Colonic mucosa (tissue), 4 donors: ENCODE results near the gene ALG1L2. TPM values are rescaled to one million over a fixed set of nuclear protein-coding genes. Genes with fewer than 3 reads are reported as not detected.
"Not testable (repeated sequence)": the region's sequence is repeated elsewhere in the genome, so short reads cannot be mapped to it uniquely, and the experiment has no call there.

ENCODE experiments used
- DNase-seq: peaks from one replicate; pipeline ENCODE4 v3.0.0-alpha.2; 2020
- H3K27ac ChIP-seq: fragments of 200-600 bp; one replicate; pipeline ENCODE4 v1.8.0; 2021
- H3K27me3 ChIP-seq: fragments of 200-600 bp; one replicate; pipeline ENCODE4 v1.8.0; 2021
- H3K36me3 ChIP-seq: fragments of 200-600 bp; one replicate; pipeline ENCODE4 v1.8.0; 2021
- H3K4me1 ChIP-seq: fragments of 200-600 bp; one replicate; pipeline ENCODE4 v1.8.0; 2021; ENCODE audit warnings: mild to moderate bottlenecking
- H3K4me3 ChIP-seq: fragments of 200-600 bp; one replicate; pipeline ENCODE4 v1.8.0; 2021
- H3K9ac ChIP-seq, 2 donors: one replicate each; pipeline ENCODE4 v1.7.0; 2013; ENCODE audit warnings: control low read depth in 2 of 2, low read depth in 2 of 2, low read length in 2 of 2
- H3K9me3 ChIP-seq: fragments of 200-600 bp; one replicate; pipeline ENCODE4 v1.8.0; 2021
- CTCF ChIP-seq: fragments of 200-600 bp; IDR thresholded peaks from one replicate; pipeline ENCODE4 v1.8.0; 2022; ENCODE audit warnings: antibody characterized with exemption, mild to moderate bottlenecking
- intact Hi-C: fragments of 100-400 bp; cut with DNase I; formaldehyde crosslinking; loops from one replicate; pipeline ENCODE4 v1.14.1; 2022
- total RNA-seq, 2 donors: library from RNA; stranded (reverse); fragmentation: NEBNext Ultra II Directional in 1 of 2; extraction: Animal tissue kit (Norgen Biotek cat#: 25700) in 1 of 2; gene quantifications; one replicate each; pipeline ENCODE4 v1.2.1, GENCODE V29; 2021
- donor health status: healthy.
- donor health status: DM: no; HTN: no; CAD: no.
- donor health status: DM: no; HTN: no; CAD: no.

The ALG1L2 gene
- total RNA-seq, 2 donors from 2014 or later: 1.6 TPM; not detected in 1

- Histone ChIP-seq H3K36me3 (no peaks in the 10 kb centered on the region), H3K27ac (peak overlapping the region; percentile 32), H3K4me3 (peak overlapping the region; percentile 78), H3K9ac (peak overlapping the region; percentile 34 to 51), H3K9me3 (no peaks in the 10 kb centered on the region), H3K4me1 (no peaks in the 10 kb centered on the region), H3K27me3 (no peaks in the 10 kb centered on the region)
- TF ChIP-seq CTCF: no peak
- DNase-seq: peak; percentile 100
- intact Hi-C loops: no loop called here
Measured at GRCh38 chr3:130111185-130111864, 29.7 kb downstream of the ALG1L2 start.

- H3K4me1 ChIP-seq, H3K36me3 ChIP-seq, H3K9me3 ChIP-seq, intact Hi-C loops, H3K27me3 ChIP-seq: not testable (repeated sequence)
- DNase-seq: peak; percentile 100
- Histone ChIP-seq H3K4me3 (peak overlapping the region; percentile 47), H3K27ac (peak overlapping the region; percentile 70), H3K9ac (peak overlapping the region; percentile 51 to 55)
Measured at GRCh38 chr3:130111865-130112747, 30.5 kb downstream of the ALG1L2 start.

- H3K36me3 ChIP-seq, H3K4me1 ChIP-seq, H3K27me3 ChIP-seq, intact Hi-C loops, H3K9me3 ChIP-seq: not testable (repeated sequence)
- H3K4me3 ChIP-seq: peak overlapping the region; percentile 47
- H3K9ac ChIP-seq: peak overlapping the region; percentile 51 to 55
- H3K27ac ChIP-seq: peak overlapping the region; percentile 70
- DNase-seq: peak; percentile 31
Measured at GRCh38 chr3:130112748-130113073, 31.1 kb downstream of the ALG1L2 start.

GRCh38 chr3:130115400-130115799 lies 33.8 kb downstream of the ALG1L2 start:
- intact Hi-C loops, H3K27ac ChIP-seq, H3K4me3 ChIP-seq, H3K36me3 ChIP-seq, H3K9me3 ChIP-seq, H3K4me1 ChIP-seq, DNase-seq, H3K27me3 ChIP-seq, H3K9ac ChIP-seq: not testable (repeated sequence)

- Histone ChIP-seq H3K4me1 (no peaks in the 10 kb centered on the region), H3K4me3 (no peak overlapping the region), H3K27me3 (no peaks in the 10 kb centered on the region), H3K9me3 (no peaks in the 10 kb centered on the region), H3K36me3 (no peaks in the 10 kb centered on the region), H3K27ac (no peak overlapping the region), H3K9ac (no peak overlapping the region)
- DNase-seq: no peak
- TF ChIP-seq CTCF: no peak
- intact Hi-C loops: no loop called here
Measured at GRCh38 chr3:130117933-130118332, 36.3 kb downstream of the ALG1L2 start.

- H3K9ac ChIP-seq, H3K4me3 ChIP-seq, intact Hi-C loops, H3K36me3 ChIP-seq, DNase-seq, H3K9me3 ChIP-seq, H3K27me3 ChIP-seq, H3K27ac ChIP-seq, H3K4me1 ChIP-seq: not testable (repeated sequence)
Measured at GRCh38 chr3:130119824-130120223, 38.2 kb downstream of the ALG1L2 start.

- H3K4me1 ChIP-seq, DNase-seq, H3K9me3 ChIP-seq, H3K4me3 ChIP-seq, intact Hi-C loops, H3K27me3 ChIP-seq, H3K27ac ChIP-seq, H3K9ac ChIP-seq, H3K36me3 ChIP-seq: not testable (repeated sequence)
Measured at GRCh38 chr3:130120291-130120690, 38.7 kb downstream of the ALG1L2 start.

GRCh38 chr3:130122891-130123775 lies 41.5 kb downstream of the ALG1L2 start:
- H3K9ac ChIP-seq, H3K4me3 ChIP-seq, H3K4me1 ChIP-seq, H3K9me3 ChIP-seq, H3K27ac ChIP-seq, intact Hi-C loops, DNase-seq, H3K36me3 ChIP-seq, H3K27me3 ChIP-seq: not testable (repeated sequence)

- DNase-seq: not testable (repeated sequence)
Measured at GRCh38 chr3:130125406-130125805, 43.8 kb downstream of the ALG1L2 start.

GRCh38 chr3:130136337-130136736 lies 54.7 kb downstream of the ALG1L2 start:
- H3K4me1 ChIP-seq, H3K9me3 ChIP-seq, H3K4me3 ChIP-seq, H3K9ac ChIP-seq, H3K36me3 ChIP-seq, H3K27ac ChIP-seq, DNase-seq, intact Hi-C loops, H3K27me3 ChIP-seq: not testable (repeated sequence)

More at GRCh38 chr3:130125406-130125805, 43.8 kb downstream of the ALG1L2 start:
- H3K36me3 ChIP-seq, intact Hi-C loops, H3K27ac ChIP-seq, H3K9me3 ChIP-seq, H3K9ac ChIP-seq, H3K4me3 ChIP-seq, H3K27me3 ChIP-seq, H3K4me1 ChIP-seq: not testable (repeated sequence)

GRCh38 chr3:130137685-130138084 lies 56.1 kb downstream of the ALG1L2 start:
- H3K4me3 ChIP-seq, H3K36me3 ChIP-seq, H3K27me3 ChIP-seq, H3K27ac ChIP-seq, H3K4me1 ChIP-seq, H3K9ac ChIP-seq, DNase-seq, intact Hi-C loops, H3K9me3 ChIP-seq: not testable (repeated sequence)
